WTC11 (cell line): ENCODE data around the gene CROCC2. TPM values are rescaled to one million over a fixed set of nuclear protein-coding genes. Genes with fewer than 3 reads are reported as not detected.

ENCODE experiments used
- ATAC-seq: fragments of 200-7000 bp; cut with Tn5 transposase; 2 replicates; pipeline ENCODE4 v1.10.0; 2021; ENCODE audit warnings: mild to moderate bottlenecking, moderate library complexity
- CTCF ChIA-PET: fragments of 300-600 bp; sonication (Branson Sonifier 250); formaldehyde crosslinking; loops from one replicate; lab custom pipeline; 2021; ENCODE audit warnings: antibody characterized with exemption; lab: Charles Lee
- POLR2A ChIA-PET: fragments of 350-600 bp; sonication (Branson Sonifier 250); formaldehyde crosslinking; loops from one replicate; lab custom pipeline; 2021; ENCODE audit warnings: antibody characterized with exemption; lab: Charles Lee
- DNase-seq: peaks from one replicate; pipeline ENCODE4 v3.0.0; 2021; ENCODE audit warnings: low spot score
- H3K27ac Mint-ChIP-seq: 2 replicates; pipeline ENCODE4 v1.8.0; 2021; ENCODE audit warnings: mixed read lengths
- H3K27me3 Mint-ChIP-seq: 2 replicates; pipeline ENCODE4 v1.8.0; 2021; ENCODE audit warnings: low read depth, mild to moderate bottlenecking, moderate library complexity, mixed read lengths
- H3K36me3 Mint-ChIP-seq: 2 replicates; pipeline ENCODE4 v1.8.0; 2021; ENCODE audit warnings: mixed read lengths
- H3K4me1 Mint-ChIP-seq: 2 replicates; pipeline ENCODE4 v1.8.0; 2022; ENCODE audit warnings: mixed read lengths
- H3K4me3 Mint-ChIP-seq: 2 replicates; pipeline ENCODE4 v1.8.0; 2021; ENCODE audit warnings: mild to moderate bottlenecking, moderate library complexity, mixed read lengths
- H3K9me3 Mint-ChIP-seq: 2 replicates; pipeline ENCODE4 v1.8.0; 2021; ENCODE audit warnings: mixed read lengths
- CBFB ChIP-seq: sonication (generic); formaldehyde crosslinking; IDR thresholded peaks from 2 replicates; pipeline ENCODE4 v1.8.1; 2022; ENCODE audit warnings: mild to moderate bottlenecking, low read depth, missing genetic modification reagents
- EMX1 ChIP-seq: fragments of 250-450 bp; sonication (Bioruptor Pico); IDR thresholded peaks from 2 replicates; pipeline ENCODE4 v1.8.0; 2021; ENCODE audit warnings: mild to moderate bottlenecking
- ESRRA ChIP-seq: sonication (generic); formaldehyde crosslinking; IDR thresholded peaks from 2 replicates; pipeline ENCODE4 v1.8.1; 2022; ENCODE audit warnings: mild to moderate bottlenecking, missing genetic modification reagents, borderline replicate concordance
- FOXP4 ChIP-seq: sonication (generic); formaldehyde crosslinking; IDR thresholded peaks from 2 replicates; pipeline ENCODE4 v1.8.0; 2022; ENCODE audit warnings: mild to moderate bottlenecking, missing genetic modification reagents
- GABPB1 ChIP-seq: sonication (generic); formaldehyde crosslinking; IDR thresholded peaks from 2 replicates; pipeline ENCODE4 v1.8.1; 2023; ENCODE audit warnings: mild to moderate bottlenecking, missing genetic modification reagents
- IRF1 ChIP-seq: sonication (generic); formaldehyde crosslinking; IDR thresholded peaks from 2 replicates; pipeline ENCODE4 v1.8.0; 2023; ENCODE audit warnings: missing genetic modification reagents
- IRF2 ChIP-seq: sonication (generic); formaldehyde crosslinking; IDR thresholded peaks from 2 replicates; pipeline ENCODE4 v1.8.0; 2022; ENCODE audit warnings: low read depth, missing genetic modification reagents, borderline replicate concordance
- MAX ChIP-seq: sonication (generic); formaldehyde crosslinking; IDR thresholded peaks from 2 replicates; pipeline ENCODE4 v1.8.0; 2022; ENCODE audit warnings: mild to moderate bottlenecking, missing genetic modification reagents
- NFATC4 ChIP-seq: fragments of 250-450 bp; sonication (Bioruptor Pico); IDR thresholded peaks from 2 replicates; pipeline ENCODE4 v1.9.0; 2021; ENCODE audit warnings: mild to moderate bottlenecking
- NR1H2 ChIP-seq: sonication (generic); formaldehyde crosslinking; IDR thresholded peaks from 2 replicates; pipeline ENCODE4 v1.9.0; 2021; ENCODE audit warnings: mild to moderate bottlenecking, moderate library complexity, missing genetic modification reagents
- NR2C2 ChIP-seq: sonication (generic); formaldehyde crosslinking; IDR thresholded peaks from 2 replicates; pipeline ENCODE4 v1.8.0; 2022; ENCODE audit warnings: mild to moderate bottlenecking, missing genetic modification reagents
- OVOL2 ChIP-seq: fragments of 250-450 bp; sonication (Bioruptor Pico); IDR thresholded peaks from 2 replicates; pipeline ENCODE4 v1.9.0; 2021; ENCODE audit warnings: mild to moderate bottlenecking, borderline replicate concordance
- SMAD4 ChIP-seq: sonication (generic); formaldehyde crosslinking; IDR thresholded peaks from 2 replicates; pipeline ENCODE4 v1.8.0; 2022; ENCODE audit warnings: mild to moderate bottlenecking, missing genetic modification reagents
- TEAD4 ChIP-seq: sonication (generic); formaldehyde crosslinking; IDR thresholded peaks from 2 replicates; pipeline ENCODE4 v1.8.0; 2022; ENCODE audit warnings: mild to moderate bottlenecking, missing genetic modification reagents
- ZNF219 ChIP-seq: sonication (generic); formaldehyde crosslinking; IDR thresholded peaks from 2 replicates; pipeline ENCODE4 v1.8.0; 2023; ENCODE audit warnings: missing genetic modification reagents, mild to moderate bottlenecking, borderline replicate concordance
- ZNF317 ChIP-seq: sonication (generic); formaldehyde crosslinking; IDR thresholded peaks from 2 replicates; pipeline ENCODE4 v1.8.1; 2023; ENCODE audit warnings: low read depth, mild to moderate bottlenecking, moderate library complexity, missing genetic modification reagents, borderline replicate concordance
- ZNF532 ChIP-seq: fragments of 250-450 bp; sonication (Bioruptor Pico); IDR thresholded peaks from 2 replicates; pipeline ENCODE4 v1.9.0; 2021; ENCODE audit warnings: mild to moderate bottlenecking, borderline replicate concordance
- total RNA-seq: library from RNA; stranded (reverse); gene quantifications from 3 replicates; pipeline ENCODE4 v1.2.3, GENCODE V29; 2021

CROCC2 gene
- total RNA-seq, 1 experiment from 2014 or later, result not detected

GRCh38 chr2:240876475-240877251 is 29.5 kb upstream of the CROCC2 start:
- ATAC-seq (no peak), DNase-seq (no peak)
- H3K9me3 Mint-ChIP-seq, result no peaks in the 10 kb centered on the region
- ChIA-PET CTCF (interaction anchor here (1.2 kb wide), 1 partner anchor 36 kb away, joined by 5 read pairs; no protein-coding TSS in a partner anchor), POLR2A (no interaction called here)
- TF ChIP-seq GABPB1, result peak; percentile 62; the same call in 1 of the 2 replicates
- no peak for TF ChIP-seq NFATC4 (CRISPR knock-in tag)
- TF ChIP-seq NR2C2 (CRISPR knock-in tag), result no peak
- no peak for TF ChIP-seq TEAD4 (CRISPR knock-in tag)
- no peaks in the 10 kb centered on the region for H3K36me3 Mint-ChIP-seq
- no peaks in the 10 kb centered on the region for H3K4me1 Mint-ChIP-seq
- H3K27ac Mint-ChIP-seq, result no peak overlapping the region
- no peak overlapping the region for H3K4me3 Mint-ChIP-seq
- H3K27me3 Mint-ChIP-seq, result no peaks in the 10 kb centered on the region

- Mint-ChIP-seq H3K27me3 (no peaks in the 10 kb centered on the region), H3K27ac (no peak overlapping the region), H3K4me3 (no peak overlapping the region), H3K9me3 (no peaks in the 10 kb centered on the region), H3K4me1 (no peaks in the 10 kb centered on the region), H3K36me3 (no peaks in the 10 kb centered on the region)
- POLR2A ChIA-PET, result no interaction called here
- no peak for TF ChIP-seq IRF2
- no peak for TF ChIP-seq OVOL2 (CRISPR knock-in tag)
- TF ChIP-seq ZNF532 (CRISPR knock-in tag), result no peak
- TF ChIP-seq NR1H2, result no peak
- no peak for TF ChIP-seq MAX (CRISPR knock-in tag)
- no peak for TF ChIP-seq SMAD4 (CRISPR knock-in tag)
- TF ChIP-seq ESRRA (CRISPR knock-in tag), result no peak
- TF ChIP-seq CBFB, result no peak
- no peak for TF ChIP-seq EMX1 (CRISPR knock-in tag)
- no peak for TF ChIP-seq FOXP4 (CRISPR knock-in tag)
- TF ChIP-seq ZNF219 (CRISPR knock-in tag), result no peak
- no peak for TF ChIP-seq ZNF317
- no peak for TF ChIP-seq IRF1 (CRISPR knock-in tag)
- CTCF ChIA-PET, result interaction anchor here (1.2 kb wide), 1 partner anchor 37 kb away, joined by 5 read pairs; no protein-coding TSS in a partner anchor
- peak; percentile 9 for DNase-seq
- no peak for ATAC-seq
These were observed 28.4 kb upstream of the CROCC2 start for GRCh38 chr2:240877460-240878340.
